ENCODE measurements around the gene ZNF57. TPM values are rescaled to one million over a fixed set of nuclear protein-coding genes. Genes with fewer than 3 reads are reported as not detected.
"Not testable (repeated sequence)": the region's sequence is repeated elsewhere in the genome, so short reads cannot be mapped to it uniquely, and the experiment has no call there.

Gene ZNF57
- total RNA-seq, 2 donors from 2014 or later = 3.9 to 5.2 TPM

DNA sequence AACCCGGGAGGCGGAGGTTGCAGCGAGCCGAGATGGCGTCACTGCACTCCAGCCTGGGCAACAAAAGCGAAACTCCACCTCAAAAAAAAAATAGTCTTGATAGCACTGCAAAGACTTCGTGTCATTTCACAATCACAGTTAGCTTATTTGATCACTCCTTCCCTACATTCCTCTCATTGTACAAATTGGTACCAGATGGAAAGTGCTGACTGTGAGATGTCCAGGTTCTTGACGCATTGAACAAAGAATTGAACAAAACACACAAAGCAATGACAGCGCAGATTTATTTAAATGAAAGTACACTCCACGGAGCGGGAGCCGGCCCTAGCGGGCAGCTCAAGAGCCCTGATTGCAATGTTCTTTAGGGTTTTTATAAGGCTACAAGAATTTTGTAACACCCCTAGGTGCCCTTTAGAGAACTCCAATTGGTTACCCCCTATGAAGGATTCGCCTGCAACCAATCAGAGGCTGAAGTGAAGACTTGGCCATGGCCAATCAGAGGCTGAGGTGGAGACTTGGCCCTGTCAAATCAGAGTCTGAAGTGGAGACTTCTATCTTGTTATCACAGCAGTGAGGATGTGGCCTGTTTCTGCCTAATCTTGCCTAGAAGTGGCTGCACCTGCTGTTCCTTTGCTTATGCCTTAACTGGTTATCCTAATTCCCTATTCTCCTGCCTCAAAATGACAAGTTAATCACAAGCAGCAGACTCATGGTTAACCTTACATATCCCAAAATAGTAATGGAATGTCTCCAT, 16.9 kb upstream of the ZNF57 start:
- ATAC-seq = no peak
- Mint-ChIP-seq H3K9me3 (peaks cover 0 to 5% of the 10 kb centered on the region in 2 donors), H3K36me3 (no peaks in the 10 kb centered on the region), H3K27ac (no peak overlapping the region)
- DNase-seq (ENCODE audit: low spot score in 2 of 2) = no peak

DNA sequence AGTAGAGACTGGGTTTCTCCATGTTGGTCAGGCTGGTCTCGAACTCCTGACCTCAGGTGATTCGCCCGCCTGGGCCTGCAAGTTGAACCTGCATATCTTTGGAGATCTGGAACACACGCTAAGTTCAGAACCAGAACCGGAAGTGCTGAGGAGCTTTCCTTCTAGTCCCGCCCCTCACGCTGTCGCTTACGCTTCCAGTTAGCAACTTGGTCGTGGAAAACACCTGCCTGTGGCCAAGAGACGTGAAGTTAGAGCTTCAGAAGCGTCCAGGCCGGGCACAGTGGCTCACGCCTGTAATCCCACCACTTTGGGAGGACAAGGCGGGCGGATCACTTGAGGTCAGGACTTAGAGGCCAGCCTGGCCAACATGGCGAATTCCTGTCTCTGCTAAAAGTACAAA, 15.0 kb upstream of the ZNF57 start:
- Mint-ChIP-seq H3K36me3 (no peaks in the 10 kb centered on the region), H3K9me3 (no peaks in the 10 kb centered on the region)

GRCh38 chr19:2887391-2887914, 13.3 kb upstream of the ZNF57 start:
- DNase-seq (ENCODE audit: low spot score in 2 of 2) (no peak), ATAC-seq (peak; percentile 37 to 49)
- Mint-ChIP-seq H3K27ac (peak overlapping the region in 1 of 2 donors; percentile 25), H3K9me3 (no peaks in the 10 kb centered on the region), H3K36me3 (no peaks in the 10 kb centered on the region)

More for the DNA sequence above, 15.0 kb upstream of the ZNF57 start:
- no peak for ATAC-seq
- DNase-seq (ENCODE audit: low spot score in 2 of 2) = no peak
- H3K27ac Mint-ChIP-seq = no peak overlapping the region

GRCh38 chr19:2888731-2889224, 11.9 kb upstream of the ZNF57 start:
- DNase-seq (ENCODE audit: low spot score in 2 of 2) (peak; percentile 31 to 66), ATAC-seq (peak; percentile 68 to 73)
- Mint-ChIP-seq H3K36me3 (no peaks in the 10 kb centered on the region), H3K27ac (no peak overlapping the region), H3K9me3 (no peaks in the 10 kb centered on the region)

GRCh38 chr19:2890531-2890930, 10.2 kb upstream of the ZNF57 start:
- not testable (repeated sequence) for H3K36me3 Mint-ChIP-seq; DNase-seq (ENCODE audit: low spot score in 2 of 2); H3K9me3 Mint-ChIP-seq; ATAC-seq; H3K27ac Mint-ChIP-seq

GRCh38 chr19:2896694-2897093, 4.0 kb upstream of the ZNF57 start:
- Mint-ChIP-seq H3K27ac (no peak overlapping the region), H3K36me3 (peaks cover 0 to 22% of the 10 kb centered on the region in 2 donors), H3K9me3 (peaks cover 3 to 10% of the 10 kb centered on the region in 2 donors)
- no peak for ATAC-seq
- no peak for DNase-seq (ENCODE audit: low spot score in 2 of 2)

DNA sequence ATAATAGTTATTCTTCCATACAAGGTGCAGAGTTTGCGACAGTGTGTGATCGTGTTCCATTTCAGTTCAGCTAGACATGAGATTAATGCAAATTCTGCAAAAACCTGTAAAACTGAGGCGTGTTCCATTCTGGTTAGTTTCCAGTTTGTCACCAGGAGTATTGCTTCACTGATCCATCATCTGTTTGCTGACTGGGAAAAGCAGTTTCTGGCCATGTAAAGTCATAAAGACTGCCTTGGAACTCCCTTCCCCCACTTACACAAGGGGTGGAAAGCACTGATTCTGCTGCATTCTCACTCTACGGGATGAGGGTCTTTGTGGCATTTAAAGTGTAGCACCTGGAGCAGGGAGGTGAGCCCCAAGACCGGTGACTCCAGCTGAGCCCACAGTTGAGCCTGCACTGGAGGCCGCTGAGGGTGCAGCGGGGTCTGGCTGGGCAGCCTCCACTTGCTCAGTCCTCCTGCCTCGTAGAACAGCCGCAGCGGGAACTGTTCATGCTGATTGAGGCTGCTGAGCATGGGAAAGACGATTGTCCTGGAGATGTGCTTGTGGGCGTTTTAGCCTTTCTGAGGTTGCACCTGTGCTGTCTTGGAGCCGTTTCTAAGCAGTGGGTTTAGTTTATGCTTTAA, 2.0 kb downstream of the ZNF57 start:
- H3K27ac Mint-ChIP-seq = no peak overlapping the region
- no peak for DNase-seq (ENCODE audit: low spot score in 2 of 2)
- ATAC-seq = no peak
- peaks cover 0 to under 1% of the 10 kb centered on the region in 2 donors for H3K9me3 Mint-ChIP-seq
- H3K36me3 Mint-ChIP-seq = peaks cover 0 to 11% of the 10 kb centered on the region in 2 donors

- ATAC-seq; H3K36me3 Mint-ChIP-seq; H3K27ac Mint-ChIP-seq; H3K9me3 Mint-ChIP-seq; DNase-seq (ENCODE audit: low spot score in 2 of 2): not testable (repeated sequence)
Measured at GRCh38 chr19:2903326-2903725, 2.6 kb downstream of the ZNF57 start.

DNA sequence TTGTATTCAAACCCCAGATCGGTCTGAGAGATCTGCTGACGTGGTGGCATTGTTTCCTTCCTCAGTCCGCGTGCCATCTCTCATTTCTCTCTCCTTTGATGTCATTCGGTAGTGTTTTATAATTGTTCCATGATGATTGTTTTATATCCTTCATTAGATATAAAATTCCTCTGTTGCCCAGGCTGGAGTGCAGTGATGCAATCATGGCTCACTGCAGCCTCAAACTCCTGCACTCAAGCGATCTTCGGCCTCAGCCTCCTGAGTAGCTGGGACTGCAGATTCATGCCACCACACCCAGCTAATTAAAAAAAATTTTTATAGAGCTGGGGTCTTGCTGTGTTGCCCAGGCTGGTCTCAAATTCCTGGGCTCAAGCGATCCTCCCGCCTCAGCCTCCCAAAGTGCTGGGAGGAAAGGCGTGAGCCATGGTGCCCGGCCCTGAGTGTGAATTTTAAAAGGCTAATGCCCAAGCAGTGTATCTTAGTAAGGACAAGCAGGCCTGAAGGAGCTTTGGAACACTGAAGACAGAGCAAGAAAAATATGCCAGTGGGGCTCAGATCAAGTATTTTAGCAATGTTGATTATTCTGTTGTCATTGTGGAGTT, 5.3 kb downstream of the ZNF57 start:
- no peak overlapping the region for H3K27ac Mint-ChIP-seq
- peaks cover 0 to 11% of the 10 kb centered on the region in 2 donors for H3K36me3 Mint-ChIP-seq
- DNase-seq (ENCODE audit: low spot score in 2 of 2) (no peak), ATAC-seq (no peak)
- peaks cover 0 to 5% of the 10 kb centered on the region in 2 donors for H3K9me3 Mint-ChIP-seq

DNA sequence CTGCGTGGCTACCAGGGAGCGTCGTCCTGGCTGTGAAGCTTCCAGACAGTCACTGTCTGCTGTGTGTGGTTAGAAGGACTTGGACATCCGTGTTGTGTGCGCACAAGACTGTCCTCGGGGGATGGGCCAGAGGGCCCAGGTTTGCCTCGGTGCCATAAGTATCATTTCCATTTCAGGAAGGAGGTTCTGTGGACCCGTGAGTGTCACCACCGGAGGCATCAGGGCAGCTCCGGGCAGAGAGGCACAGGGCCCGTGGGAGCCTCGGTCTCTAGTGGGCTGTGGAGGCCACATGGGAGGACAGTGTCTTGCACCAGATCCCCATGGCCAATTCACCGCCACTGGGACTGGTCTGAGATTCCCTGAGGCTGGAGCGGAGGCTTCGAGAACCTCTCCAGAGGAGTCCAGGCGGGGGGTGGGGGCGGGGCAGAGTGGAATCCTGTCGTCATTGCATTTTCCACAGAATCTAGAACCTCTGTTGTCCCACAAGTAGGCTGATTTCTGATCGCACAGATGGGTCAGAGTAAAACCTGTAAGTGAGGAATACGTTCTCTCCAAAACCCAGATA, 6.0 kb downstream of the ZNF57 start:
- Mint-ChIP-seq H3K36me3 (peaks cover 0 to 16% of the 10 kb centered on the region in 2 donors), H3K9me3 (peaks cover 0 to 5% of the 10 kb centered on the region in 2 donors), H3K27ac (no peak overlapping the region)
- ATAC-seq (no peak), DNase-seq (ENCODE audit: low spot score in 2 of 2) (no peak)

GRCh38 chr19:2912306-2912705, 11.6 kb downstream of the ZNF57 start:
- ATAC-seq (peak; percentile 85 to 87), DNase-seq (ENCODE audit: low spot score in 2 of 2) (no peak)
- H3K36me3 Mint-ChIP-seq = peaks cover 22 to 59% of the 10 kb centered on the region in 2 donors
- H3K27ac Mint-ChIP-seq = peak overlapping the region; percentile 41 to 82
- peaks cover 6 to 31% of the 10 kb centered on the region in 2 donors for H3K9me3 Mint-ChIP-seq

GRCh38 chr19:2917275-2918184, 16.8 kb downstream of the ZNF57 start:
- ATAC-seq = no peak
- DNase-seq (ENCODE audit: low spot score in 2 of 2) = no peak
- Mint-ChIP-seq H3K9me3 (peaks cover 14 to 28% of the 10 kb centered on the region in 2 donors), H3K36me3 (peaks cover 31 to 53% of the 10 kb centered on the region in 2 donors), H3K27ac (no peak overlapping the region)

DNA sequence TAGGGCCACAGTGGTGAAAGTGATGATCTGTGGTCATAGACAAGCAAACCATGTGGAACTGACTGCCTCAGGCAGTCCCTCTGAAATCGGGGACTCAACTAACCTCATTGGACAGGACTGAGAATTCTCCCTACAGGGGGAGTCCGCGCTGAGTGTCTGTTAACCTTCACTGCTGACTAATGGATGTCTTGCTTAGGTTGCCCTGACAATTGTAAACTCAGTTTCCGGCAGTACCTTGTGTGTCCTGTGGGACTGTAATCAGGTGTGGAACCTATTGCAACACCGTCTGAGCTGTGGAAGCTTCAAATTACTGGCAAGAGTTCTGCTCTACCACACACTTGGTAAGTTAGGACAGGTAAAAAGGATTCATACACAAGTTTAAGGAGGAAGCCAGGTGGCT, 22.3 kb downstream of the ZNF57 start:
- Mint-ChIP-seq H3K9me3 (peaks cover 1 to 2% of the 10 kb centered on the region in 2 donors), H3K36me3 (peaks cover 2 to 11% of the 10 kb centered on the region in 2 donors), H3K27ac (no peak overlapping the region)
- no peak for ATAC-seq
- DNase-seq (ENCODE audit: low spot score in 2 of 2) = no peak

DNA sequence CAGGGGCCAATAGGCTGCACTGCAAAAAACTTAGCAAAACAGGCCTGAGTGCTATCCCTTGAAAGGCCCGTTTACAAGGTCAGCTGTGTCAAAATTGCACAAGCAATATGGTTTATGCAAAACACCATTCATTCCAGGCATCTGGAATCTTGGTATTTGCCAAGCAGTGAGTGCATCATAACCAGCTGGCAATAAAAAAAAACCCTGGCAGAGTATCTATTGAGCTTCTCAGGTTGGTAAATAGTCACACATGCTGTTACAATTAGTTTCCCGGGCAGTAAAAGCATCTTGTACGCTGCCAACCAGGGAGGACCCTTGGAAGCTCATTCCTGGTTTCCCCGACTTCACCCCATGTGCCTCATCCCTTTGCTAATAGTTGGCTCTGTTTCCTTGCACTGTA, 22.8 kb downstream of the ZNF57 start:
- ATAC-seq (no peak), DNase-seq (ENCODE audit: low spot score in 2 of 2) (no peak)
- no peaks in the 10 kb centered on the region for H3K9me3 Mint-ChIP-seq
- H3K27ac Mint-ChIP-seq = no peak overlapping the region
- H3K36me3 Mint-ChIP-seq = peaks cover 0 to 6% of the 10 kb centered on the region in 2 donors

DNA sequence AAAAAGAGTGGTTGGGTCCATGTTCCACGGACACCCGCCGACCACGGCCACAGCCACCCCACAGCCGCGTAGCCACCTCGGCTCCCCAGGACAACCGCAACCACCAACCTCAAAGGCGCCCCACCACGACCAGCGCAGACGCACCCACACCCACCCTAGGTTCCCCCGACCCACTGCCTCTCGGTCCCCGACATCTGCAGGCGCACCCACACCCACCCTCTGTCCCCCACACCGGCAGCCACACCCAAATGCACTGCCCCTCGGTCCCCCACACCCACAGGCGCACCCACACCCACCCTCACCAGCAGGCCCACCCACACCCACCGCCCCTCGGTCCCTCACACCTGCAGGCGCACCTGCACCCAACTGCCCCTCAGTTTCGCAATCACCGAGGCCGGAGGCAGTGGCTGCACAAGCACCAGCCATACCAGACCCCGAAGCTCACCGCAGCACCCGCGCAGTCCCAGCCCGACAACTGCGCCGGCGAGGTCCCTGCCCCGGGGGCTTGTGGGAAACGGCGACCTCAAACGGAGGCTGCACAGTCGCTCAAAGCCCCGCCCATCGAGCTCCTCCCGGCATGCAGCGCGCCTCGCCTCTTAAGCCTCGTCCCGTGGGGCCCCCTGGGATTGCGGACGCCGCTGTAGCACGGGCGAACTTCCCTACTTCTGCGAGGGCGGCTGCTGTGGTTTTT, 25.8 kb downstream of the ZNF57 start:
- DNase-seq (ENCODE audit: low spot score in 2 of 2) = no peak
- Mint-ChIP-seq H3K27ac (no peak overlapping the region), H3K36me3 (peaks cover 12% of the 10 kb centered on the region in 2 donors), H3K9me3 (peaks cover 8 to 9% of the 10 kb centered on the region in 2 donors)
- ATAC-seq = no peak

Data from activated naive CD4-positive, alpha-beta T cell treated with anti-CD3 and anti-CD28 coated beads, Interleukin-2, amount 50 U/mL, for 72 hours (primary cell).